Skeletal muscle satellite cell (primary cell): ENCODE results near the gene FGF7.

Experiments used
- H3K27me3 ChIP-seq: 2 replicates; pipeline ENCODE4 v1.7.0; 2013; ENCODE audit warnings: low read length; ENCODE audit not compliant: control insufficient read depth, insufficient read depth
- H3K36me3 ChIP-seq: 2 replicates; pipeline ENCODE4 v1.7.0; 2013; ENCODE audit warnings: mild to moderate bottlenecking, control low read depth, low read length; ENCODE audit not compliant: insufficient read depth
- H3K4me1 ChIP-seq: 2 replicates; pipeline ENCODE4 v1.7.0; 2013; ENCODE audit warnings: low read length; ENCODE audit not compliant: control insufficient read depth, insufficient read depth
- H3K4me2 ChIP-seq: 2 replicates; pipeline ENCODE4 v1.7.0; 2013; ENCODE audit warnings: mild to moderate bottlenecking, low read length
- H3K4me3 ChIP-seq: 2 replicates; pipeline ENCODE4 v1.7.0; 2013; ENCODE audit warnings: low read length
- H3K9ac ChIP-seq: 2 replicates; pipeline ENCODE4 v1.7.0; 2013; ENCODE audit warnings: mild to moderate bottlenecking, low read depth, low read length, moderate library complexity
- H3K9me3 ChIP-seq: replicated peaks from 2 replicates; pipeline ENCODE4 v1.7.0; 2013; ENCODE audit warnings: mild to moderate bottlenecking, control low read depth, low read length

Gene FGF7

DNA sequence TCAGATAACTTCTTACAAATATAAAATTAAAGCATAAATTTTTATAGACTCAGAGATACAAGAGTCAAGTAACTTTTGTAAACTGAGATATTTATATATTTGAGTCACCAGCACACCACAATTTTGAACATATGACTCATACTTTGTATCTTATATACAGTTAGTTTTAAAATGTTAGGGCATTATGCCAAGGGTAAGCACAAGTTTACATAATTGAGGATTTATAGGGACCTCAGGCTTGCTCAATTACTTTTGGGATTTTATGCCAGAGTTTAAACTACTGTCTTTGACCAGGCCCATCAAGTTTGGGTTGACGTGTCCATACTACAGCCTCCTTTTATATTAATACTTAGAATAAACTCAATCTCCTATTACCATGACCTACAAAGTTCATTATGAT, 7.4 kb upstream of the FGF7 start:
- H3K4me3 ChIP-seq = no peak overlapping the region
- no peaks in the 10 kb centered on the region for H3K36me3 ChIP-seq
- H3K9ac ChIP-seq = no peak overlapping the region
- no peaks in the 10 kb centered on the region for H3K27me3 ChIP-seq
- H3K9me3 ChIP-seq = no peaks in the 10 kb centered on the region
- H3K4me1 ChIP-seq = peaks cover 14% of the 10 kb centered on the region
- peak overlapping the region; percentile 16 for H3K4me2 ChIP-seq

DNA sequence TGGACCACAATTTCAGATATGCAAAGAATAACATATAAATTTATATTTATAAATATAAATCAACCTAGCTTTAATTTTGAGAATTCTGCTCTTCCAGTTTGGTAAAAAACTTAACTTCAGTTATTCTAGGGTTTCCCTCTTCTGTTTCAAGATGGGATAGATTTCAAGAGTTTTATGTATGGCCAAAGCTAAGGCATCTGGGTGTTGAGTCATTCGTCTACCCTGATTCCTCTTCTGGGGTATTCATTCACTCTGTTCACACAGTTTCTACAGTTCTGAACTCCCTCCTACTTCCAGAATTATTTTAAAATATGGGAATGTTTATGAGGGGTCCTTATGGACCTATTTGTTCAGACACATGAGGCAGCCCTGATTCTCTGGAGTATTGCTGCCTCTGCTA, 4.2 kb upstream of the FGF7 start:
- Histone ChIP-seq H3K9me3 (no peaks in the 10 kb centered on the region), H3K9ac (no peak overlapping the region), H3K4me2 (no peak overlapping the region), H3K4me3 (no peak overlapping the region), H3K4me1 (peaks cover 14% of the 10 kb centered on the region), H3K36me3 (no peaks in the 10 kb centered on the region), H3K27me3 (no peaks in the 10 kb centered on the region)

DNA sequence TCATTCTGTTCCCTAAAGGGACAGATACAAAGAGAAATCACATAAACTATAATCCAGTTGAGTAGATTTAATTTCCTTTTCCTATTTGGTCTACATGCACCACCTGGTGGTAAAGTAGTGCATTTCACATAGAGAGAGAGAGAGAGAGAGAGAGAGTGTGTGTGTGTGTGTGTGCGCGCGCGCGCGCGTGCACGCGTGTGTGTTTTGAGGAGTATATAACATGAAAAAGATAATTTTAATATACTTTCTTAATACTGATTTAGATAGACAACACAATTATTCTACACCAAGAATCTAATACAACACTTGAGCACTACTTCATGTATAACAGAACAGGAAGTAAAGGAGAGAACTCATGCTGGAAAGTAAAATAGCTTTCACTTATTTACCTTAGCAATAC, 1.1 kb upstream of the FGF7 start:
- H3K9ac ChIP-seq = no peak overlapping the region
- no peak overlapping the region for H3K4me2 ChIP-seq
- no peaks in the 10 kb centered on the region for H3K9me3 ChIP-seq
- peaks cover 8% of the 10 kb centered on the region for H3K4me1 ChIP-seq
- no peaks in the 10 kb centered on the region for H3K27me3 ChIP-seq
- H3K4me3 ChIP-seq = no peak overlapping the region
- H3K36me3 ChIP-seq = no peaks in the 10 kb centered on the region

DNA sequence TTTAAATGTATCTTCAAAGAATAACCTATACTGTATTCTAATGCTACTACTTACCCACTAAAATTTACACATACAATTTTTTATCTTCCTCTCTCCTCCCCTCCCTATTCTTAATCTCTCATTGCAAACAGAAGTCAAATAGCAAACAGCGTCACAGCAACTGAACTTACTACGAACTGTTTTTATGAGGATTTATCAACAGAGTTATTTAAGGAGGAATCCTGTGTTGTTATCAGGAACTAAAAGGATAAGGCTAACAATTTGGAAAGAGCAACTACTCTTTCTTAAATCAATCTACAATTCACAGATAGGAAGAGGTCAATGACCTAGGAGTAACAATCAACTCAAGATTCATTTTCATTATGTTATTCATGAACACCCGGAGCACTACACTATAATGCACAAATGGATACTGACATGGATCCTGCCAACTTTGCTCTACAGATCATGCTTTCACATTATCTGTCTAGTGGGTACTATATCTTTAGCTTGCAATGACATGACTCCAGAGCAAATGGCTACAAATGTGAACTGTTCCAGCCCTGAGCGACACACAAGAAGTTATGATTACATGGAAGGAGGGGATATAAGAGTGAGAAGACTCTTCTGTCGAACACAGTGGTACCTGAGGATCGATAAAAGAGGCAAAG, 984 bp downstream of the FGF7 start:
- no peaks in the 10 kb centered on the region for H3K9me3 ChIP-seq
- H3K4me3 ChIP-seq = no peak overlapping the region

DNA sequence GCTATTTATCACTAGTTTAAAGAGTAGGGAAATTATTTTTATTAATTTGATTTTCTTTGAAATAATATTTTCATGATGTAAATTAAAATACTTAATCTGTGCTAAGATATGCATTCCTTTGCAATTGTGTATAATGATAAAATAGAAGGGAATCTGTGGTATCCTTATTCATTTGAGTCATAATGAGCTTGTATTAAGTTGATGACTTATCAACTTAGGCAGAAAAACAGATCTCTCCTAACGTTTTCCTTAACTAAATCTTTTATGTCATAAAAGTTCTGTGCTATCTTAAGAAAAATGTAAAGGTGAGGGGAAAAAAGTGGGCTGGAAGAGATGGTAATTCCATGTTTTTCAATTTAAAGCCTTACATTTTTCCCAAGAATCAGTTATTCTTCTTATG, 1.9 kb downstream of the FGF7 start:
- H3K4me3 ChIP-seq = no peak overlapping the region
- H3K9ac ChIP-seq = no peak overlapping the region
- H3K4me1 ChIP-seq = peaks cover 8% of the 10 kb centered on the region
- H3K27me3 ChIP-seq = no peaks in the 10 kb centered on the region
- H3K4me2 ChIP-seq = no peak overlapping the region
- no peaks in the 10 kb centered on the region for H3K36me3 ChIP-seq
- H3K9me3 ChIP-seq = no peaks in the 10 kb centered on the region

More for the DNA sequence above, 984 bp downstream of the FGF7 start:
- Histone ChIP-seq H3K4me1 (peaks cover 8% of the 10 kb centered on the region), H3K9ac (no peak overlapping the region), H3K36me3 (no peaks in the 10 kb centered on the region), H3K4me2 (no peak overlapping the region), H3K27me3 (no peaks in the 10 kb centered on the region)

DNA sequence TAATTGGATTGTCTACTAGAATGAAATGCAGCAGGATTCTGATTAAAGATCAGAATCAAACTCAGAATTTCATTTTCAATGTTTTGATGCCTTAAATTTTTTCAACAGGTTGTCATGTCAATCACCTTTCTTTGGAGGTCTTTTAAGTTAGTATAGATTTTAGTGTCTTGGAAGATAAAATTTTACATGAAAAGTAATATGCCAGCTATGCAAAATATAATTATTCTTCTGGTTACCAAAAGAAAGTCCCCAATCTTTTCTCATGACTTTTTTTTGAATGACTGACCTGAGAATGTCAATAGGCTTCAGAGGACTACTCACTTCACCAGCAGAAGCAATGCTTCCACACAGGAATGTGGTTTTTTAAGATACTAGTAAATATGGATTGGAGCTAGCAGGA, 4.3 kb downstream of the FGF7 start:
- Histone ChIP-seq H3K9ac (no peak overlapping the region), H3K4me2 (no peak overlapping the region), H3K27me3 (no peaks in the 10 kb centered on the region), H3K4me1 (peaks cover 8% of the 10 kb centered on the region), H3K9me3 (no peaks in the 10 kb centered on the region), H3K4me3 (no peak overlapping the region), H3K36me3 (no peaks in the 10 kb centered on the region)

DNA sequence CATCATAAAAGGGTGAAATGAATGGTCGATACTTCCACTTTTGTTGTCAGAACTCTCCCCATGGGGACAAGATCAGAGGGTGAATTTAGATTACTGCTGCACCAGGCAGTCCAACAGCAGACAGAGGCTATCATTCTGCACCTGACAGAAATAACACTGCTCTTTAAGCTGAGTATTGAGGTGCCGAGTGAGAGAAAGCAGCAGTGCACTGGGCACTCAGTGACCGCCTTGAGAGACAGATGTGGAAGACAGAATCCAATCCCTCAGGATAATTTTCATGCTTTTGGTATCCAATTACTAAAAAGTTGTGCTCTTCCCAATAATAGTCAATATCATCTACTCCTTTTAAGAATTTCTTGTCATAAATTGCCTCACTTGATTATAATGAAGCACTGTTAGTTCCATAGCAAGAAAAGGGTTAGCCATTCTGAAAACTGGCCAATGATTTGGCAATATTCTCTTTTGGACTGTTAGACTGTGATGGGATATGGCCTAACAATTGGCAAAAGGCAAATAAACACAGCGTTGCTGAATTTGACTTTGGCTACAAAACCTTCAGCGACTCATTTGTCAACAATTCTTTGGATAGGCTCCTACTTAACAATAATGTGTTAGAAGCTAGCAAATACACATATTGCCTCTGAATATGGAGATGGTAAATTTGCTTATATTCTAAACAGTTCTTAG, 5.5 kb downstream of the FGF7 start:
- Histone ChIP-seq H3K4me2 (no peak overlapping the region), H3K9ac (no peak overlapping the region), H3K36me3 (no peaks in the 10 kb centered on the region), H3K27me3 (no peaks in the 10 kb centered on the region), H3K9me3 (no peaks in the 10 kb centered on the region), H3K4me1 (peaks cover 8% of the 10 kb centered on the region), H3K4me3 (no peak overlapping the region)

DNA sequence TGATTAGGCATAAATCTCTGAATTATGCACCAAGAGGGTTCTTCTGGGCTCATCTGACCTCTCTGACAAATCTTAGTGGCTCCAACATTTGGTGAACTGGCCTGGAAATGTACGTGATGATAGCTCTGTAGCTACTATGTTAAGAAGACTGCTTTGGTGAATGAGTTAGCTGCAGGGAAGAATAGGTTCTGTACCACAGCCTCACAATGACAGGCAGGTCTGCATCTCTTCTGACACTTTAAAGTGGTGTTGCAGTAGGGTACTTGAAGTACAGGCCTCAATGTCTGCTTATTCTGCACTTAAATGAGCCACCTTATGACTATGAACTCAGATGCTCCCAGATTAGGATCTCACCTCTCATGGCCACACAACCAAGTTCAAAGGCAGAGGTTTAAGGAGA, 7.0 kb downstream of the FGF7 start:
- peaks cover 2% of the 10 kb centered on the region for H3K4me1 ChIP-seq

DNA sequence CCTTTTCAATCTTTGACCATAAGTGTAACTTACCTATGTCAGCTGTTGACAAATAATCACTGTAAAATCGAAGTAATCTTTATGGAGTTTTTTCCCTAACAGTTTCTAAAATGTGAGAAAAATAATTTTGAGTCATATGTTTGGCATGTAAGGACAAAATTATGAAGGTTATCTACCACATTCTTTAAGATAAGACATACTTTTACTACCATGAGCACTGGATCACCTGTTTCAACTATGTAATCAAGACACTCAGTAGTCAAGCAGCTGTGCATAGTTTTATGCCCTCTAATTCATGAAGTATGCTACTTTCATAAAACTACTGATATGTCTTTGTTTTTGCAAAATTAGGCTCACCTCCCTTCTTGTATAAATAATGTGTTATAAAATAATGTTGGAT, 12.1 kb downstream of the FGF7 start:
- H3K4me3 ChIP-seq = no peak overlapping the region
- H3K9me3 ChIP-seq = no peaks in the 10 kb centered on the region
- no peak overlapping the region for H3K9ac ChIP-seq
- peaks cover 18% of the 10 kb centered on the region for H3K4me1 ChIP-seq
- H3K27me3 ChIP-seq = no peaks in the 10 kb centered on the region
- H3K36me3 ChIP-seq = no peaks in the 10 kb centered on the region
- no peak overlapping the region for H3K4me2 ChIP-seq

More for the DNA sequence above, 7.0 kb downstream of the FGF7 start:
- H3K4me3 ChIP-seq = no peak overlapping the region
- no peaks in the 10 kb centered on the region for H3K27me3 ChIP-seq
- H3K9ac ChIP-seq = no peak overlapping the region
- no peaks in the 10 kb centered on the region for H3K36me3 ChIP-seq
- H3K4me2 ChIP-seq = no peak overlapping the region
- no peaks in the 10 kb centered on the region for H3K9me3 ChIP-seq

DNA sequence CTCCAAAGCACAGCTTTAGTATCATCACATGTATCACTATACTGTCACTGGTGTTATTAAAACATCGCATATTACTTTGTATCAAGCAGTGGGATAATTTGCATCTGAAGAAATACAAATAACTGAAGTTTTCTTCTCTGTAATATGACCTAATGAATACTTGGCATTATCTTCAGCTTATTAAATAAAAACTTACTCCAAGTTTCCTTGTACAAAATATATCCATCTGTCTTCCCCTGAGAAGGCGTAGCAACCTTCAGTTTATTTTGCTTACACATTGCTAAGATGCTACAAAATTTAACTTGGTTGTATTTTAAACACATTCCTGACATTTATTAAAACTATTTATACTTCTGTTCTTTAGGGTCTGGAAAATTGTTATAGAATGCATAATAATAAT, 13.7 kb downstream of the FGF7 start:
- H3K9me3 ChIP-seq = no peaks in the 10 kb centered on the region
- no peak overlapping the region for H3K9ac ChIP-seq
- peaks cover 21% of the 10 kb centered on the region for H3K4me1 ChIP-seq
- no peaks in the 10 kb centered on the region for H3K27me3 ChIP-seq
- H3K36me3 ChIP-seq = no peaks in the 10 kb centered on the region
- H3K4me3 ChIP-seq = no peak overlapping the region
- H3K4me2 ChIP-seq = no peak overlapping the region

DNA sequence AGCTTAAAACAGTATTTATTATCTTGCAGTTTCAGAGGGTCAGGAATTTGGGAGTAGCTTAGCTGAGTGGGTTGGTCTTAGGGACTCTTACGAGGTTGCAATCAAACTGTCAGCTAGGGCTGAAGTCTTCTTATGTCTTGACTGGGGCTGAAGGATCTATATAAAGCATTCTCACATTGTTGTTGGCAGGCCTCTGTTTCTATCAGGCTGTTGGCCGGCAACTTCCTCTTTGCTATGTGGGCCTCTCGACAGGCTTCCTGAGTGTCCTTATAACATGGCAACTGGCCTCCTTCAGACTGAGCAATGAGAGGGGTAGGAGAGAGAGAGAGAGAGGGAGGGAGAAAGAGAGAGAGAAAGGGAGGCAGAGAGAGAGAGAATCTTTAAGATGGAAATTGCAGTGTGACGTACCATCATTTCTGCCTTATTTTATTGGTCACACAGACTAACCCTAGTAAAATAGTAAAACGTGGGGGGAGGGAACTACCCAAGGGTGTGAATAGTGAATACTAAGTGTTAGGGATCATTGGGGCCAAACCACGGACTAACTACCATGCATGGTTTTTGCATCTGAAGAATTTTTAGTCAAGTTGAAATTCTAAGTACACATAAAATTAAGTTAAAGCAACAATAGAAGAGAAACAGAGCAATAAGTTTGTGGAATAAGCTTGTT, 16.1 kb downstream of the FGF7 start:
- Histone ChIP-seq H3K4me2 (no peak overlapping the region), H3K4me3 (no peak overlapping the region), H3K9ac (no peak overlapping the region), H3K27me3 (no peaks in the 10 kb centered on the region), H3K9me3 (no peaks in the 10 kb centered on the region), H3K4me1 (peaks cover 21% of the 10 kb centered on the region), H3K36me3 (no peaks in the 10 kb centered on the region)
